ENCODE measurements around the gene SCGB1A1.

SCGB1A1 gene

DNA sequence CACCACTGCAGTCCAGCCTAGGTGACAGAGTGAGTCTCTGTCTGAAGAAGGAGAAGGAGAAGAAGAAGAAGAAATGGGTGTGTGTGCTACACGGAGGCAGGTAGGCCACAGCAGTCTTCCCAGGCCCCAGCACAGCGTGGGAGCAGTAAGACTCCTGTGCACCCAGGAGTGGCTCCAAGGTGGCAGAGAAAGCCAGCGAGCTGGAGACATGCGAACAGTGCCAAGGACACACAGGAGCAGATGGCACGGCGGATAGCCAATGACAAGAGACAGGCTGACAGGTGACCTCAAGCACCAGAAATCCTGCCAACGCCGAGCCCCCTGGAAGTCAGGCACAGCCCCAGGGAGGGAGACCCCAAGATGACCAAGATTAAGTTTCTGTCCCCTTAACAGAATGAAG lies 9.0 kb upstream of the SCGB1A1 start:
- in situ Hi-C loops (cut with HindIII; ENCODE audit: low sequenced_read_pairs): no loop called here
- no peak for DNase-seq (ENCODE audit: low read depth)
- no peak overlapping the region for H3K4me3 ChIP-seq (ENCODE audit: low read depth, low read length)
- TF ChIP-seq, protein P1, sequence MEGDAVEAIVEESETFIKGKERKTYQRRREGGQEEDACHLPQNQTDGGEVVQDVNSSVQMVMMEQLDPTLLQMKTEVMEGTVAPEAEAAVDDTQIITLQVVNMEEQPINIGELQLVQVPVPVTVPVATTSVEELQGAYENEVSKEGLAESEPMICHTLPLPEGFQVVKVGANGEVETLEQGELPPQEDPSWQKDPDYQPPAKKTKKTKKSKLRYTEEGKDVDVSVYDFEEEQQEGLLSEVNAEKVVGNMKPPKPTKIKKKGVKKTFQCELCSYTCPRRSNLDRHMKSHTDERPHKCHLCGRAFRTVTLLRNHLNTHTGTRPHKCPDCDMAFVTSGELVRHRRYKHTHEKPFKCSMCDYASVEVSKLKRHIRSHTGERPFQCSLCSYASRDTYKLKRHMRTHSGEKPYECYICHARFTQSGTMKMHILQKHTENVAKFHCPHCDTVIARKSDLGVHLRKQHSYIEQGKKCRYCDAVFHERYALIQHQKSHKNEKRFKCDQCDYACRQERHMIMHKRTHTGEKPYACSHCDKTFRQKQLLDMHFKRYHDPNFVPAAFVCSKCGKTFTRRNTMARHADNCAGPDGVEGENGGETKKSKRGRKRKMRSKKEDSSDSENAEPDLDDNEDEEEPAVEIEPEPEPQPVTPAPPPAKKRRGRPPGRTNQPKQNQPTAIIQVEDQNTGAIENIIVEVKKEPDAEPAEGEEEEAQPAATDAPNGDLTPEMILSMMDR (IDR thresholded peaks at IDR 0.05; ENCODE audit: low read depth, low read length, missing control alignments): no peak

GRCh38 chr11:62410972-62411371 lies 7.9 kb upstream of the SCGB1A1 start:
- TF ChIP-seq, protein P1 (IDR thresholded peaks at IDR 0.05; ENCODE audit: low read depth, low read length, missing control alignments): no peak
- no peak overlapping the region for H3K4me3 ChIP-seq (ENCODE audit: low read depth, low read length)
- DNase-seq (ENCODE audit: low read depth): no peak
- in situ Hi-C loops (cut with HindIII; ENCODE audit: low sequenced_read_pairs): no loop called here

DNA sequence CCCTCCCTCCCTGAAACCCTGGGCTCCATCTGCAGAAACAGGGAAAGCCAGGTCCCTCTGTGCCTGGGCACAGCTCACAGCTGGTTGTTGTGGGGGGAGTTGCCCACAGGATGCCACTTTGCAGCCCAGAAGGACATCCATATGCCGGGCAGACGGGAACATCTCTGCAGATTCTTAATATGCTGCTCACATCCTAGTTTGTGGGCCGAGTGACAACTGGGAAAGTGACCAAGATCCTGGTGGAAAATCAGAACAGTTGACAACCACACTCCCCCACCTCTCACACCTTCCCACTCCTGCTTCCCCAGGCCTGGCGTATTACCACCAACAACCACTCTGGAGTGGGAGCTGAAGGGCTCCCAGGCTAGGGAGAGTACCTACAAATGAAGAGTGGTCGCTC lies 7.3 kb upstream of the SCGB1A1 start:
- TF ChIP-seq, protein P1 (IDR thresholded peaks at IDR 0.05; ENCODE audit: low read depth, low read length, missing control alignments): no peak
- in situ Hi-C loops (cut with HindIII; ENCODE audit: low sequenced_read_pairs): no loop called here
- H3K4me3 ChIP-seq (ENCODE audit: low read depth, low read length): no peak overlapping the region
- no peak for DNase-seq (ENCODE audit: low read depth)

- TF ChIP-seq, protein P1 (IDR thresholded peaks at IDR 0.05; ENCODE audit: low read depth, low read length, missing control alignments): no peak
- DNase-seq (ENCODE audit: low read depth): no peak
- no peak overlapping the region for H3K4me3 ChIP-seq (ENCODE audit: low read depth, low read length)
- in situ Hi-C loops (cut with HindIII; ENCODE audit: low sequenced_read_pairs): no loop called here
Observed at GRCh38 chr11:62413060-62413696, 5.7 kb upstream of the SCGB1A1 start.

GRCh38 chr11:62416596-62416995 lies 2.2 kb upstream of the SCGB1A1 start:
- no peak for DNase-seq (ENCODE audit: low read depth)
- TF ChIP-seq, protein P1 (IDR thresholded peaks at IDR 0.05; ENCODE audit: low read depth, low read length, missing control alignments): no peak
- H3K4me3 ChIP-seq (ENCODE audit: low read depth, low read length): no peak overlapping the region
- in situ Hi-C loops (cut with HindIII; ENCODE audit: low sequenced_read_pairs): no loop called here

DNA sequence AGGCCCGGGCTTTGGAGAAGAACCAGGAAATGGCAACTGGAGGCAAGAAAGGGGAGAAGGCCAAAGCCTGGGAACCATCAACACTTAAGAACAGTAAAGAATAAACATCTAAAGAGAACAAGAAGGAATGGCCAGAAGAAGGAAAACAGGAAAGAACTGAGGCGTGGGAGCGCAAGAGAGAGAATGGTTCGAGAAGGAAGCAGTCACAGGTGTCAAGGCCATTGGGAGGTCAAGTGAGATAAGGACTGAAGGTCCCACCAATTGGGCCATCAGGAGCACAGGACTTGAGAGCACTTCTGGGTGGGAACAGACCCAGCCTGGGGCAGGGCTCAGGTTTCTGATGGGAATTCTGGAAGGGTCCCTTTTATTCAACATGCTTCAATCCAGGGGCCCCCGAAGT lies 697 bp upstream of the SCGB1A1 start:
- in situ Hi-C loops (cut with HindIII; ENCODE audit: low sequenced_read_pairs): no loop called here
- H3K4me3 ChIP-seq (ENCODE audit: low read depth, low read length): no peak overlapping the region
- TF ChIP-seq, protein P1 (IDR thresholded peaks at IDR 0.05; ENCODE audit: low read depth, low read length, missing control alignments): no peak
- no peak for DNase-seq (ENCODE audit: low read depth)
